Astrocyte (in vitro differentiated cells and primary cell): ENCODE measurements around the gene IL17C. TPM values are rescaled to one million over a fixed set of nuclear protein-coding genes. Genes with fewer than 3 reads are reported as not detected.

Experiments
- DNase-seq: peaks from one replicate; pipeline ENCODE4 v3.0.0-alpha.2; 2010; ENCODE audit warnings: low read depth
- FAIRE-seq: peaks from 2 replicates; lab custom pipeline; 2011; peaks lifted over from hg19 to GRCh38; lab: Jason Lieb, UNC
- H2AFZ ChIP-seq: 2 replicates; pipeline ENCODE4 v1.6.0; 2012; ENCODE audit warnings: low read depth, low read length, inconsistent platforms
- H3K27ac ChIP-seq: 2 replicates; pipeline ENCODE4 v1.5.1; 2011; ENCODE audit warnings: low read depth, low read length, inconsistent platforms
- H3K27me3 ChIP-seq: 2 replicates; pipeline ENCODE4 v1.6.0; 2011; ENCODE audit warnings: low read length, inconsistent platforms; ENCODE audit not compliant: insufficient read depth
- H3K36me3 ChIP-seq: 2 replicates; pipeline ENCODE4 v1.5.1; 2011; ENCODE audit warnings: low read length, inconsistent platforms; ENCODE audit not compliant: insufficient read depth
- H3K4me1 ChIP-seq: 2 replicates; pipeline ENCODE4 v1.5.1; 2011; ENCODE audit warnings: low read length, inconsistent platforms; ENCODE audit not compliant: insufficient read depth
- H3K4me2 ChIP-seq: 2 replicates; pipeline ENCODE4 v1.6.0; 2012; ENCODE audit warnings: low read length, inconsistent platforms
- H3K4me3 ChIP-seq: 2 replicates; pipeline ENCODE4 v1.5.1; 2011; ENCODE audit warnings: low read depth, mild to moderate bottlenecking, low read length, inconsistent platforms; ENCODE audit not compliant: insufficient read depth
- H3K79me2 ChIP-seq: 2 replicates; pipeline ENCODE4 v1.6.0; 2012; ENCODE audit warnings: mild to moderate bottlenecking, low read length, inconsistent platforms; ENCODE audit not compliant: insufficient read depth
- H3K9ac ChIP-seq: 2 replicates; pipeline ENCODE4 v1.6.0; 2012; ENCODE audit warnings: mild to moderate bottlenecking, low read length, inconsistent platforms
- H3K9me3 ChIP-seq: 2 replicates; pipeline ENCODE4 v1.5.1; 2012; ENCODE audit warnings: low read depth, mild to moderate bottlenecking, low read length, inconsistent platforms; ENCODE audit not compliant: insufficient read depth
- H4K20me1 ChIP-seq: 2 replicates; pipeline ENCODE4 v1.6.0; 2012; ENCODE audit warnings: low read length, inconsistent platforms; ENCODE audit not compliant: insufficient read depth
- H3K27ac Mint-ChIP-seq: one replicate; pipeline ENCODE4 v1.8.0; 2021; ENCODE audit warnings: mild to moderate bottlenecking, mixed read lengths; ENCODE audit not compliant: unreplicated experiment
- H3K27me3 Mint-ChIP-seq: one replicate; pipeline ENCODE4 v1.8.0; 2021; ENCODE audit warnings: low read depth, mixed read lengths; ENCODE audit not compliant: unreplicated experiment
- H3K36me3 Mint-ChIP-seq: one replicate; pipeline ENCODE4 v1.8.0; 2021; ENCODE audit warnings: low read depth, mixed read lengths; ENCODE audit not compliant: unreplicated experiment
- H3K4me1 Mint-ChIP-seq: one replicate; pipeline ENCODE4 v1.8.0; 2021; ENCODE audit warnings: low read depth, mixed read lengths; ENCODE audit not compliant: unreplicated experiment
- H3K4me3 Mint-ChIP-seq: one replicate; pipeline ENCODE4 v1.8.0; 2021; ENCODE audit warnings: mild to moderate bottlenecking, moderate library complexity, mixed read lengths; ENCODE audit not compliant: unreplicated experiment
- H3K9me3 Mint-ChIP-seq: one replicate; pipeline ENCODE4 v1.8.0; 2021; ENCODE audit warnings: mild to moderate bottlenecking, mixed read lengths; ENCODE audit not compliant: unreplicated experiment
- EZH2 ChIP-seq: IDR thresholded peaks from 2 replicates; pipeline ENCODE4 v1.6.1; 2012; ENCODE audit warnings: mild to moderate bottlenecking, low read length, inconsistent platforms; ENCODE audit not compliant: insufficient read depth
- total RNA-seq: library from RNA; stranded (reverse); gene quantifications from 2 replicates; pipeline ENCODE4 v1.2.1, GENCODE V29; 2021
- TF ChIP-seq, protein P1 (sequence below): IDR thresholded peaks from 2 replicates; pipeline ENCODE4 v1.5.1; 2011; ENCODE audit warnings: low read depth, mild to moderate bottlenecking, inconsistent platforms, low read length, moderate library complexity; ENCODE audit not compliant: insufficient read depth

Gene IL17C
- total RNA-seq, 1 donor from 2014 or later: 0.36 TPM

DNA sequence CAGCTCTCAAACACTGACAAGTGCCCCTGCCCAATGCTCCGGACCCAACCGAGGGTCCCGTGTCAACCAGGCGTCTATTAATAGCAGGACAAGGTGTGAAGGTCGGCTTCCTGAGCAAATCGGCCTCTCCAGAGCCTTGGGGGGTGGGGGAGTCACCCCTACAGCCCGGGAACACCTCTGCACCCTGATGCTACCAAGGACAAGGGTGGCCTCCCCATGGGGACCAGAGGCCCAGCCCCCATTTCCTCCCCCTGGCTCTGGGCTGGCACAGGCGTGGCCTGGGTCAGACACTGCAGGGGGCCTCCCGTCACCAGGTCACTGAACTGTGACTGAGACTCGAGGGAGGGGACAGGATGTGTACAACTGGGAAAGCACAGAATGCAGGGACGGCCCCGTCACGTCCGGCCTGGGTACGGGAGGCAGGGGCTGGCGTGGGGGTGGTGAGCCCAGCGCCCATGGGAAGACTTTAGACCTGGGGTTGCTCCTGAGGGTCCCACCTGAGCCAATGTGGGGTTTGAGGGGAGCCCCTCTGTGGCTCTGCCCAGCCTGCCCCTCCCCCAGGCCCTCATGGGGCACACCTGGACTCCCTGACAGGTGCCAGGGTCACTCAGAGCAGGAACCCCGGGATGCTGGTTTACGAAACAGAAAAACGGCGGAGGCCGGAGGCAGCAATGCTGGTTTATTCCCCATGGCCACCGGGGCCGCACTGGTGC, 13.1 kb downstream of the IL17C start:
- H3K36me3 ChIP-seq: no peaks in the 10 kb centered on the region
- no peak for DNase-seq
- H3K4me1 ChIP-seq: peaks cover 12% of the 10 kb centered on the region
- no peaks in the 10 kb centered on the region for H3K27me3 ChIP-seq
- Mint-ChIP-seq H3K9me3 (no peaks in the 10 kb centered on the region), H3K4me1 (peaks cover 4% of the 10 kb centered on the region), H3K27me3 (no peaks in the 10 kb centered on the region), H3K27ac (no peak overlapping the region), H3K36me3 (peaks cover 2% of the 10 kb centered on the region), H3K4me3 (peak overlapping the region; percentile 84)
- H3K27ac ChIP-seq: no peak overlapping the region
- H3K4me2 ChIP-seq: peak overlapping the region; percentile 92
- peaks cover 24% of the 10 kb centered on the region for H4K20me1 ChIP-seq
- H2AFZ ChIP-seq: peak overlapping the region; percentile 52
- no peak for FAIRE-seq
- no peak for TF ChIP-seq EZH2
- TF ChIP-seq, protein P1, sequence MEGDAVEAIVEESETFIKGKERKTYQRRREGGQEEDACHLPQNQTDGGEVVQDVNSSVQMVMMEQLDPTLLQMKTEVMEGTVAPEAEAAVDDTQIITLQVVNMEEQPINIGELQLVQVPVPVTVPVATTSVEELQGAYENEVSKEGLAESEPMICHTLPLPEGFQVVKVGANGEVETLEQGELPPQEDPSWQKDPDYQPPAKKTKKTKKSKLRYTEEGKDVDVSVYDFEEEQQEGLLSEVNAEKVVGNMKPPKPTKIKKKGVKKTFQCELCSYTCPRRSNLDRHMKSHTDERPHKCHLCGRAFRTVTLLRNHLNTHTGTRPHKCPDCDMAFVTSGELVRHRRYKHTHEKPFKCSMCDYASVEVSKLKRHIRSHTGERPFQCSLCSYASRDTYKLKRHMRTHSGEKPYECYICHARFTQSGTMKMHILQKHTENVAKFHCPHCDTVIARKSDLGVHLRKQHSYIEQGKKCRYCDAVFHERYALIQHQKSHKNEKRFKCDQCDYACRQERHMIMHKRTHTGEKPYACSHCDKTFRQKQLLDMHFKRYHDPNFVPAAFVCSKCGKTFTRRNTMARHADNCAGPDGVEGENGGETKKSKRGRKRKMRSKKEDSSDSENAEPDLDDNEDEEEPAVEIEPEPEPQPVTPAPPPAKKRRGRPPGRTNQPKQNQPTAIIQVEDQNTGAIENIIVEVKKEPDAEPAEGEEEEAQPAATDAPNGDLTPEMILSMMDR: no peak
- no peaks in the 10 kb centered on the region for H3K9me3 ChIP-seq
- no peaks in the 10 kb centered on the region for H3K79me2 ChIP-seq
- peak overlapping the region; percentile 48 for H3K9ac ChIP-seq
- H3K4me3 ChIP-seq: peak overlapping the region; percentile 28

DNA sequence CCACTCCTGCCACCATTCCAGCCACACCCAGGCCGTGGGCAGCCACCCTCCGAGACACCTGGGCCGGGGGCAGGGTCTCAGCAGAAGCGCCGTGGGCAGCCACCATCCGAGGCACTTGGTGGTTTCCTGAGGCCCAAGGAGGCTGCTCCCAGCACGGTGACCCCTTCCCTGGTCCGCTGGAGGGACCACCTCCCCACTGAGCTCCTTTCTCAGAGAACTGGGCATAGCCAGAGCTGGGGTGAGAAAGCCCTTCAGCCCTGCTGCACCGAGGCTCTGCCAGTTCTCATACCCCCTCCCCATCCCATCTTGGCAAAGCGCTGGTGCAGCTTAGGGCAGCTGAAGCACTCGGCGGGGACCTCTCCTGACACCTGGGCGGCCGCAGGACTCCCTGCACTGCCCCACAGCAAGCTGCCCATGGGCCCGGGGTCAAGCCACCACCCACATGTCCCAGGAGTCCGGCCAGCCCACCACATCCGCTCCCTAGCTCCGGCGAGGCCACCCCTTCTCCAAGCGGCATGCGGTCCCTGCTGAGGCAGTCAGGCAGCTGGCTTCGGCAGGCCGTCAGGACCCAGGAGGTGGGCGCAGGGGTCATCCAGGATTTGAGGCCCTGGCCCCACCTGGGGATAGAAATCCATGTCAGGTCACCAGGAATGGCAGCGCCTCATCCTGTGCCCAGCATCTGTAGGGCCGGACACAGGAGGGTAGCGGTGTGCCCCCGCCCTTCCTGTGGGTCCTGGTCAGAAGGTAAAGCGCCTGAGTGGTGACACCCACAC, 13.8 kb downstream of the IL17C start:
- H3K27ac ChIP-seq: no peak overlapping the region
- no peaks in the 10 kb centered on the region for H3K36me3 ChIP-seq
- no peak overlapping the region for H3K4me3 ChIP-seq
- H3K9me3 ChIP-seq: no peaks in the 10 kb centered on the region
- no peak for FAIRE-seq
- H4K20me1 ChIP-seq: peaks cover 32% of the 10 kb centered on the region
- no peak overlapping the region for H3K9ac ChIP-seq
- no peak overlapping the region for H3K4me2 ChIP-seq
- Mint-ChIP-seq H3K27ac (no peak overlapping the region), H3K4me3 (peak overlapping the region; percentile 45), H3K9me3 (no peaks in the 10 kb centered on the region), H3K27me3 (no peaks in the 10 kb centered on the region), H3K36me3 (peaks cover 2% of the 10 kb centered on the region), H3K4me1 (peaks cover 4% of the 10 kb centered on the region)
- H3K4me1 ChIP-seq: peaks cover 12% of the 10 kb centered on the region
- H3K79me2 ChIP-seq: no peaks in the 10 kb centered on the region
- no peaks in the 10 kb centered on the region for H3K27me3 ChIP-seq
- DNase-seq: no peak
- TF ChIP-seq, protein P1: no peak
- TF ChIP-seq EZH2: no peak
- H2AFZ ChIP-seq: no peak overlapping the region

DNA sequence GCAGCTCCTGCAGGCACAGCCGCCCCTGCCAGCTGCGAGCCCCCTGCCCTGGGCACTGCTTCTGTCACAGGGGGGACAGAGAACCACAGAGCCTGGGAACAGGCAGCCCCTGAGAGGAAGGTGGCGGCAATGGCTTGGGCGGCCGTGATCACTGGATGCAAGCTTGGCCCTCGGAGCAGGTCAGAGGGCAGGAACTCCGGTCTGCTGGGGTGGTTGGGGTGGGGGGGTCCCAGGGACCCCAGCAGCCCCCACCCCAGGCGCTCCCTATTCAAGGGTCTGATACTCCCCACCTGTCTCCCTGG, 14.3 kb downstream of the IL17C start:
- FAIRE-seq (no peak), DNase-seq (no peak)
- H3K36me3 ChIP-seq: no peaks in the 10 kb centered on the region
- H3K27ac ChIP-seq: no peak overlapping the region
- no peak overlapping the region for H2AFZ ChIP-seq
- peaks cover 37% of the 10 kb centered on the region for H4K20me1 ChIP-seq
- no peaks in the 10 kb centered on the region for H3K9me3 Mint-ChIP-seq
- TF ChIP-seq EZH2: no peak
- TF ChIP-seq, protein P1: no peak
- H3K27me3 Mint-ChIP-seq: no peaks in the 10 kb centered on the region
- peaks cover 4% of the 10 kb centered on the region for H3K4me1 Mint-ChIP-seq
- H3K27ac Mint-ChIP-seq: no peak overlapping the region
- H3K4me2 ChIP-seq: no peak overlapping the region
- H3K4me1 ChIP-seq: peaks cover 12% of the 10 kb centered on the region
- H3K9me3 ChIP-seq: no peaks in the 10 kb centered on the region
- H3K4me3 ChIP-seq: no peak overlapping the region
- H3K4me3 Mint-ChIP-seq: no peak overlapping the region
- no peaks in the 10 kb centered on the region for H3K79me2 ChIP-seq
- no peaks in the 10 kb centered on the region for H3K27me3 ChIP-seq
- no peak overlapping the region for H3K9ac ChIP-seq
- H3K36me3 Mint-ChIP-seq: peaks cover 2% of the 10 kb centered on the region
